ENCODE data around the gene CCDC69. TPM values are rescaled to one million over a fixed set of nuclear protein-coding genes. Genes with fewer than 3 reads are reported as not detected.

CCDC69 gene
- total RNA-seq, 1 donor: 10.5 TPM

GRCh38 chr5:151228986-151229385 is 5.1 kb upstream of the CCDC69 start:
- no peaks in the 10 kb centered on the region for H3K36me3 ChIP-seq (ENCODE audit: insufficient read depth, low read length)
- peaks cover 21% of the 10 kb centered on the region for H3K27me3 ChIP-seq (ENCODE audit: insufficient read depth, low read length)
- no peak for TF ChIP-seq CTCF (IDR thresholded peaks at IDR 0.05; ENCODE audit: extremely low read depth, low read depth, low read length)
- no peak overlapping the region for H3K4me2 ChIP-seq (ENCODE audit: insufficient read depth, low read length)
- H3K27ac ChIP-seq (ENCODE audit: low read depth, low read length): no peak overlapping the region
- no peak overlapping the region for H3K4me3 ChIP-seq (ENCODE audit: insufficient read depth, low read length)
- DNase-seq (ENCODE audit: insufficient read length, low spot score, missing footprints): no peak
- no peaks in the 10 kb centered on the region for H3K79me2 ChIP-seq (ENCODE audit: insufficient read depth, low read length)
- no peak overlapping the region for H2AFZ ChIP-seq (ENCODE audit: low read length)
- H3K9me3 ChIP-seq (ENCODE audit: low read depth, low read length): no peaks in the 10 kb centered on the region
- peaks cover 3% of the 10 kb centered on the region for H3K4me1 ChIP-seq (ENCODE audit: insufficient read depth, low read length)
- H4K20me1 ChIP-seq (ENCODE audit: insufficient read depth, low read length): no peaks in the 10 kb centered on the region

- H3K4me2 ChIP-seq (ENCODE audit: insufficient read depth, low read length): no peak overlapping the region
- H3K36me3 ChIP-seq (ENCODE audit: insufficient read depth, low read length): no peaks in the 10 kb centered on the region
- no peaks in the 10 kb centered on the region for H3K79me2 ChIP-seq (ENCODE audit: insufficient read depth, low read length)
- peaks cover 21% of the 10 kb centered on the region for H3K27me3 ChIP-seq (ENCODE audit: insufficient read depth, low read length)
- H3K9me3 ChIP-seq (ENCODE audit: low read depth, low read length): no peaks in the 10 kb centered on the region
- no peak overlapping the region for H2AFZ ChIP-seq (ENCODE audit: low read length)
- no peaks in the 10 kb centered on the region for H4K20me1 ChIP-seq (ENCODE audit: insufficient read depth, low read length)
- no peak overlapping the region for H3K27ac ChIP-seq (ENCODE audit: low read depth, low read length)
- no peak for TF ChIP-seq CTCF (IDR thresholded peaks at IDR 0.05; ENCODE audit: extremely low read depth, low read depth, low read length)
- no peak overlapping the region for H3K4me3 ChIP-seq (ENCODE audit: insufficient read depth, low read length)
- peaks cover 6% of the 10 kb centered on the region for H3K4me1 ChIP-seq (ENCODE audit: insufficient read depth, low read length)
- no peak for DNase-seq (ENCODE audit: insufficient read length, low spot score, missing footprints)
These were observed 4.1 kb upstream of the CCDC69 start for GRCh38 chr5:151227918-151228447.

GRCh38 chr5:151225475-151225874 is 1.6 kb upstream of the CCDC69 start:
- Histone ChIP-seq H4K20me1 (ENCODE audit: insufficient read depth, low read length) (no peaks in the 10 kb centered on the region), H3K36me3 (ENCODE audit: insufficient read depth, low read length) (no peaks in the 10 kb centered on the region), H3K9me3 (ENCODE audit: low read depth, low read length) (no peaks in the 10 kb centered on the region), H2AFZ (ENCODE audit: low read length) (no peak overlapping the region), H3K4me3 (ENCODE audit: insufficient read depth, low read length) (no peak overlapping the region), H3K79me2 (ENCODE audit: insufficient read depth, low read length) (no peaks in the 10 kb centered on the region), H3K4me1 (ENCODE audit: insufficient read depth, low read length) (peaks cover 6% of the 10 kb centered on the region), H3K27me3 (ENCODE audit: insufficient read depth, low read length) (peaks cover 12% of the 10 kb centered on the region), H3K27ac (ENCODE audit: low read depth, low read length) (no peak overlapping the region), H3K4me2 (ENCODE audit: insufficient read depth, low read length) (no peak overlapping the region)
- no peak for DNase-seq (ENCODE audit: insufficient read length, low spot score, missing footprints)
- no peak for TF ChIP-seq CTCF (IDR thresholded peaks at IDR 0.05; ENCODE audit: extremely low read depth, low read depth, low read length)

GRCh38 chr5:151225071-151225470 is 1.2 kb upstream of the CCDC69 start:
- Histone ChIP-seq H3K36me3 (ENCODE audit: insufficient read depth, low read length) (no peaks in the 10 kb centered on the region), H2AFZ (ENCODE audit: low read length) (no peak overlapping the region), H3K4me1 (ENCODE audit: insufficient read depth, low read length) (peaks cover 6% of the 10 kb centered on the region), H3K27ac (ENCODE audit: low read depth, low read length) (no peak overlapping the region), H4K20me1 (ENCODE audit: insufficient read depth, low read length) (no peaks in the 10 kb centered on the region), H3K27me3 (ENCODE audit: insufficient read depth, low read length) (peaks cover 8% of the 10 kb centered on the region), H3K4me2 (ENCODE audit: insufficient read depth, low read length) (no peak overlapping the region), H3K4me3 (ENCODE audit: insufficient read depth, low read length) (no peak overlapping the region), H3K79me2 (ENCODE audit: insufficient read depth, low read length) (no peaks in the 10 kb centered on the region), H3K9me3 (ENCODE audit: low read depth, low read length) (no peaks in the 10 kb centered on the region)
- DNase-seq (ENCODE audit: insufficient read length, low spot score, missing footprints): no peak
- TF ChIP-seq CTCF (IDR thresholded peaks at IDR 0.05; ENCODE audit: extremely low read depth, low read depth, low read length): no peak

Measured in osteoblast (primary cell).